ENCODE results near the gene PAGE2B. TPM values are rescaled to one million over a fixed set of nuclear protein-coding genes. Genes with fewer than 3 reads are reported as not detected.
"Not testable (repeated sequence)": the region's sequence is repeated elsewhere in the genome, so short reads cannot be mapped to it uniquely, and the experiment has no call there.

PAGE2B gene
- total and polyA plus RNA-seq, 10 of the 15 experiments (the other 5 are each of a cell fraction or from before 2014, with no cell fraction given), result 0.22 to 0.65 (median 0.32) TPM; not detected in 7

GRCh38 chrX:55050599-55050998, 24.2 kb upstream of the PAGE2B start:
- CTCF ChIA-PET; RAD21 ChIA-PET (ENCODE audit: unreplicated experiment); SMC1A ChIA-PET (ENCODE audit: uncharacterized antibody, unreplicated experiment); H3K4me3 ChIP-seq; H3K36me3 ChIP-seq (ENCODE audit: control insufficient read depth in 2 of 2, insufficient read depth in 2 of 2, low read length in 1 of 2); DNase-seq (ENCODE audit: low read depth, low spot score); BruUV-seq (replicated peaks); H2AFZ ChIP-seq (ENCODE audit: control insufficient read depth, low read depth, low read length); H3K4me1 ChIP-seq (ENCODE audit: control insufficient read depth, insufficient read depth, low read length); in situ Hi-C loops (cut with MboI); H3K27me3 ChIP-seq (replicated peaks in 1 of 2; ENCODE audit: control insufficient read depth in 2 of 2, insufficient read depth in 2 of 2, low read length in 1 of 2); H3K79me2 ChIP-seq (ENCODE audit: control insufficient read depth, insufficient read depth, low read length); H3K27ac ChIP-seq (ENCODE audit: control insufficient read depth, insufficient read depth); H4K20me1 ChIP-seq (ENCODE audit: control insufficient read depth, insufficient read depth); FAIRE-seq; ATAC-seq; H3K9me3 ChIP-seq (replicated peaks; ENCODE audit: control insufficient read depth, insufficient read depth, low read length); POLR2A ChIA-PET; H3K4me2 ChIP-seq (ENCODE audit: control insufficient read depth, insufficient read depth); H3K9ac ChIP-seq (ENCODE audit: control insufficient read depth, insufficient read depth, low read length); intact Hi-C loops (cut with micrococcal nuclease; ENCODE audit: unreplicated experiment): not testable (repeated sequence)
- WGBS (ENCODE audit: insufficient coverage, insufficient replicate concordance, low lambda C conversion rate, missing lambda C conversion rate), result 29% methylated on average over 2 of the region's 2 CpGs

- H3K4me1 ChIP-seq (ENCODE audit: control insufficient read depth, insufficient read depth, low read length), result no peaks in the 10 kb centered on the region
- H2AFZ ChIP-seq (ENCODE audit: control insufficient read depth, low read depth, low read length), result no peak overlapping the region
- DNase-seq (ENCODE audit: low read depth, low spot score), result no peak
- ChIA-PET SMC1A (ENCODE audit: uncharacterized antibody, unreplicated experiment) (interaction anchor here (0.9 to 1.3 kb wide), 4 partner anchors 16 to 418 kb away, joined by 3 to 5 read pairs (median 4); partner anchors contain the start of gene APEX2), POLR2A (no interaction called here), RAD21 (ENCODE audit: unreplicated experiment) (interaction anchor here (1.1 to 1.3 kb wide), 2 partner anchors 166 to 417 kb away, joined by 5 to 9 read pairs; no protein-coding TSS in a partner anchor), CTCF (interaction anchor here (0.6 to 1.2 kb wide), 11 partner anchors 61 to 1740 kb away, joined by 3 to 5 read pairs (median 3); no protein-coding TSS in a partner anchor)
- H4K20me1 ChIP-seq (ENCODE audit: control insufficient read depth, insufficient read depth), result no peaks in the 10 kb centered on the region
- ATAC-seq, result no peak
- H3K4me2 ChIP-seq (ENCODE audit: control insufficient read depth, insufficient read depth), result 0 out of 2 replicates have a peak overlapping the region, but pooled peaks have one; percentile 17
- in situ Hi-C loops (cut with MboI) (no loop called here), intact Hi-C loops (cut with micrococcal nuclease; ENCODE audit: unreplicated experiment) (loop anchor here (1.0 to 5.0 kb wide), 3 partner anchors 166 to 420 kb away; no protein-coding TSS in a partner anchor)
- H3K9me3 ChIP-seq (replicated peaks; ENCODE audit: control insufficient read depth, insufficient read depth, low read length), result no peaks in the 10 kb centered on the region; the same call in 2 of the 3 replicates
- FAIRE-seq, result no peak
- no peaks in the 10 kb centered on the region for H3K79me2 ChIP-seq (ENCODE audit: control insufficient read depth, insufficient read depth, low read length)
- no peak overlapping the region for H3K9ac ChIP-seq (ENCODE audit: control insufficient read depth, insufficient read depth, low read length)
- H3K36me3 ChIP-seq (ENCODE audit: control insufficient read depth in 2 of 2, insufficient read depth in 2 of 2, low read length in 1 of 2), result no peaks in the 10 kb centered on the region
- H3K27ac ChIP-seq (ENCODE audit: control insufficient read depth, insufficient read depth), result no peak overlapping the region
- no TSS peak for BruUV-seq (replicated peaks)
- H3K4me3 ChIP-seq, result no peak overlapping the region
- WGBS (ENCODE audit: insufficient coverage, insufficient replicate concordance, low lambda C conversion rate, missing lambda C conversion rate), result 8% methylated on average over 7 of the region's 7 CpGs
- no peaks in the 10 kb centered on the region for H3K27me3 ChIP-seq (replicated peaks in 1 of 2; ENCODE audit: control insufficient read depth in 2 of 2, insufficient read depth in 2 of 2, low read length in 1 of 2)
- no peak for TF ChIP-seq STAT3 (IDR thresholded peaks at IDR 0.05; ENCODE audit: low read depth, low read length)
- no peak for TF ChIP-seq CEBPB (IDR thresholded peaks at IDR 0.05; ENCODE audit: borderline replicate concordance in 1 of 2, low read depth in 2 of 2, low read length in 2 of 2)
- no peak for TF ChIP-seq FOS (IDR thresholded peaks at IDR 0.05; ENCODE audit: borderline replicate concordance, extremely low read depth, insufficient read length)
- no peak for TF ChIP-seq JUNB (IDR thresholded peaks at IDR 0.05)
- no peak for TF ChIP-seq ATF3 (IDR thresholded peaks at IDR 0.05; ENCODE audit: borderline replicate concordance, extremely low read depth, low read depth, low read length)
- TF ChIP-seq RAD51 (IDR thresholded peaks at IDR 0.05), result no peak
- no peak for TF ChIP-seq CBX5 (IDR thresholded peaks at IDR 0.05; ENCODE audit: low read depth)
- no peak for TF ChIP-seq FOXK2 (IDR thresholded peaks at IDR 0.05)
- no peak for TF ChIP-seq LARP7 (IDR thresholded peaks at IDR 0.05)
- TF ChIP-seq CTCF (IDR thresholded peaks at IDR 0.05 in 2 of 3, conservative IDR thresholded peaks at IDR 0.05 in 1 of 3; ENCODE audit: control insufficient read depth in 2 of 3, extremely low read depth in 1 of 3, insufficient read depth in 1 of 3, low read depth in 3 of 3, low read length in 3 of 3), result no peak
- no peak for TF ChIP-seq ZNF622 (IDR thresholded peaks at IDR 0.05)
Observed at GRCh38 chrX:55056820-55057674, 17.8 kb upstream of the PAGE2B start.

Measured in GM12878 (cell line).